Fibroblast of villous mesenchyme (primary cell): Measurements from ENCODE around the gene CXADR. TPM values are rescaled to one million over a fixed set of nuclear protein-coding genes. Genes with fewer than 3 reads are reported as not detected.
A peak's percentile ranks its signal among the peaks of the same experiment; 100 is the strongest.
"Not testable (repeated sequence)": the region's sequence is repeated elsewhere in the genome, so short reads cannot be mapped to it uniquely, and the experiment has no call there.

Experiments
- DNase-seq: peaks from one replicate; pipeline ENCODE4 v3.0.0-alpha.2; 2010; ENCODE audit warnings: low read depth
- H3K4me3 ChIP-seq: 2 replicates; pipeline ENCODE4 v1.5.1; 2011; ENCODE audit warnings: low read depth, mild to moderate bottlenecking, low read length
- CTCF ChIP-seq: IDR thresholded peaks from 2 replicates; pipeline ENCODE4 v1.5.1; 2012; ENCODE audit warnings: low read depth, mild to moderate bottlenecking, low read length; ENCODE audit not compliant: insufficient read depth
- total RNA-seq: library from RNA; depleted of rRNA; stranded (reverse); fragments of >200 nt; gene quantifications from 2 replicates; pipeline ENCODE4 v1.2.3, GENCODE V29; 2012

Gene CXADR
- total RNA-seq, 1 donor = 0.86 TPM

DNA sequence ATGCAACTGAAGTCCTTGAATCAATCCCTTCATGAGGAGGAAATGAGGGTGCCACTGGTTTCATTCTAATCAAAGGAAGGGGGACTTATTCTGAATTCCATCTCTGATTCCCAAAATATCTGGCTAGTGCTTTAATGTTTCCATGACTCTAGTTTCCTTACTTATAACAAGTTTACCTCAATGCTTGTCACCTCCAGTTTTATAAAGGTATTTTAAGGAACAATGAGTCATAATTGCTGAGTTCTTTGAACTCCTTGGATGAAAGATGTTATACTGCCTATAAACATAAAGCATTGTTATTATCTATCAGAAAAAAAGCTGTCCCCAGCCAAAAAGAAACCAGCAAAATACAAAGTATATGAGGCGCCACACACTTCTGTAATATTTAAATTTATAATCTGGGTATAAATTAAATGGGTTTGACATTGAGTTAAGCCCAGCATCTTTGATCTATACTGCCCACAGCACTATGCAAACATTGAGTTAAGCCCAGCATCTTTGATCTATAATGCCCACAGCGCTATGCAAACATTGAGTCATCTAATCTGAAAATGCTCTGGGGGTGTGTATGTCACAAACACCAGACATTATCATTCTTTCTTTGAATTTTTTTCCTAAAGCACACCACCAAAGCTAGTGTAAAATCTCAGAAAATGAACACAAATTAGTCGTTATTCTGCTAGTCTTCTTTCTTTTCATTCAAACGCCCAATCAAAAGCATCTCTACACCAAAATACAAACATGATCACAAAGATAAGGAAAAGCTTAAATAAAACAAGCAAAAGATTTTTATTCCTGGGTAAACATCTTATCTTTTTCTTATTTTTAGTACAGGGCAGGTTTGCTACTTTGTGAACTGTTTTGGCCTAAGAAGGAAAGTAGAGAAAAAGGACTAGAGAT is 11.5 kb upstream of the CXADR start:
- H3K4me3 ChIP-seq = no peak overlapping the region
- TF ChIP-seq CTCF = no peak
- DNase-seq = no peak

GRCh38 chr21:17502985-17503384 is 9.9 kb upstream of the CXADR start:
- not testable (repeated sequence) for H3K4me3 ChIP-seq, DNase-seq

GRCh38 chr21:17506951-17507350 is 5.9 kb upstream of the CXADR start:
- DNase-seq = no peak
- no peak overlapping the region for H3K4me3 ChIP-seq
- no peak for TF ChIP-seq CTCF

DNA sequence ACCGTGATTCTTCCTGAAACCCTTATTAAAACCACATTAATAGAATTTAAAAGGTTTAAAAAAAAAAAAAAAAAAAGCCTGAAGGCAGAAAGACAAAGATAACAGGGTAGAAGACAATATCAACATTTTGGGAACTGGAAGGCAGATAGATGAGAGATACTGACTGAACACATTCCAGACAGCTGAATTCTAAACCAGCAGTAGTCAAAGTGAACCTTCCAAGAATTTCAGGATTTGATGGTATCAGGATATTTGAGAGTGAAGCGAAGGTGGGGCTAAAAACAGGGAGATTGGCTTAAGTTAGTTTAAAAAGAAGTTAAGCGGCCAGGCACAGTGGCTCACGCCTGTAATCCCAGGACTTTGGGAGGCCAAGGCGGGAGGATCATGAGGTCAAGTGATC is 5.3 kb upstream of the CXADR start:
- TF ChIP-seq CTCF = no peak
- no peak for DNase-seq

GRCh38 chr21:17513214-17514123 is 626 bp downstream of the CXADR start:
- DNase-seq = peak; percentile 47
- no peak for TF ChIP-seq CTCF
- peak overlapping the region; percentile 69 for H3K4me3 ChIP-seq

More for the DNA sequence above, 5.3 kb upstream of the CXADR start:
- H3K4me3 ChIP-seq = no peak overlapping the region

DNA sequence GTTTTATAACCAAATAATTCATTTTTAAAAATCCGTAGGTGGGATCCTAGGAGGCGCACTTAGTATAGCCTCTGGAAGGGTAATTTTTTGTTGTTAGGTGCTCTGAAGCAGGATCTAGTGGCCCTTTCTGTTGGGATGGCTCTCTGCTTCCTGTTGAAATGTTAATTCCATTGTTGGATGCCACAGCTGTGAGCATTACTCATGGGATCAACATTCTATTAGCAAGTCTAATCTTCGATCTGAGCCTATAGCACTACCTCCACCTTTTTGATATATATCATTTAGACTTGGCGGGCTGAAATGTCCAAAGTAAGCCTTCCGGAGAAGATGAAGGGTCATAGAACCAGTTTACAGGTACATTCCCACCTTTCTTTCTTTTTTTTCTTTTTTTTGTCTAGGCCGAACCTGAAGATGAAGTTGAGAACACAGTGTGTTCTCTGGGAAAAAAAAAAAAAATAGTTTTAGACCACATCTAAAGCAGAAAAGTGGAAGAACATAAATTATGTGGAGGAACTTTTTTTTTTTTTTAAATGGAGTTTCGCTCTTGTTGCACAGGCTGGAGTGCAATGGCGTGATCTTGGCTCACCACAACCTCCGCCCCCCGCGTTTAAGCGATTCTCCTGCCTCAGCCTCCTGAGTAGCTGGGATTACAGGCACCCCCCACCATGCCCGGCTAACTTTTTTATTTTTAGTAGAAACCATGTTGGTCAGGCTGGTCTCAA is 1.4 kb downstream of the CXADR start:
- no peak for DNase-seq
- no peak for TF ChIP-seq CTCF

GRCh38 chr21:17517008-17517407 is 4.2 kb downstream of the CXADR start:
- not testable (repeated sequence) for DNase-seq, H3K4me3 ChIP-seq

More for the DNA sequence above, 1.4 kb downstream of the CXADR start:
- H3K4me3 ChIP-seq = peak overlapping the region; percentile 69
